ENCODE measurements around the gene NEFH. TPM values are rescaled to one million over a fixed set of nuclear protein-coding genes. Genes with fewer than 3 reads are reported as not detected.

Gene NEFH
- total RNA-seq, 2 experiments from 2014 or later = not detected

GRCh38 chr22:29459773-29460172, 20.2 kb upstream of the NEFH start:
- BruUV-seq (replicated peaks) = no TSS peak

GRCh38 chr22:29461263-29461662, 18.8 kb upstream of the NEFH start:
- BruUV-seq (replicated peaks) = no TSS peak
- Histone ChIP-seq H2AFZ (ENCODE audit: low read length) (no peak overlapping the region), H3K27ac (ENCODE audit: low read depth, low read length, poor library complexity, severe bottlenecking) (no peak overlapping the region), H3K79me2 (ENCODE audit: insufficient read depth, low read depth, low read length) (no peaks in the 10 kb centered on the region), H3K4me2 (ENCODE audit: low read length) (no peak overlapping the region), H3K4me3 (ENCODE audit: low read depth, low read length, poor library complexity, severe bottlenecking) (no peak overlapping the region), H3K4me1 (ENCODE audit: insufficient read depth, low read length, poor library complexity, severe bottlenecking) (no peaks in the 10 kb centered on the region), H4K20me1 (ENCODE audit: insufficient read depth, low read length) (no peaks in the 10 kb centered on the region), H3K9me3 (ENCODE audit: low read length) (no peaks in the 10 kb centered on the region), H3K36me3 (ENCODE audit: insufficient read depth, low read length) (no peaks in the 10 kb centered on the region), H3K9me2 (ENCODE audit: insufficient read depth, low read length) (no peaks in the 10 kb centered on the region)
- TF ChIP-seq EZH2phosphoT487 (IDR thresholded peaks at IDR 0.05; ENCODE audit: borderline replicate concordance, low read depth, low read length) = no peak
- no peak for TF ChIP-seq CTCF (conservative IDR thresholded peaks at IDR 0.05; ENCODE audit: low read length)
- CTCF ChIA-PET (ENCODE audit: unreplicated experiment) = no interaction called here
- no peak for DNase-seq (ENCODE audit: low spot score)
- POLR2A ChIA-PET = no interaction called here
- intact Hi-C loops (cut with micrococcal nuclease; ENCODE audit: unreplicated experiment) = no loop called here

More at GRCh38 chr22:29459773-29460172, 20.2 kb upstream of the NEFH start:
- H3K27ac ChIP-seq (ENCODE audit: low read depth, low read length, poor library complexity, severe bottlenecking) = no peak overlapping the region
- H3K4me1 ChIP-seq (ENCODE audit: insufficient read depth, low read length, poor library complexity, severe bottlenecking) = no peaks in the 10 kb centered on the region
- H3K79me2 ChIP-seq (ENCODE audit: insufficient read depth, low read depth, low read length) = no peaks in the 10 kb centered on the region
- ChIA-PET POLR2A (no interaction called here), CTCF (ENCODE audit: unreplicated experiment) (no interaction called here)
- H3K4me3 ChIP-seq (ENCODE audit: low read depth, low read length, poor library complexity, severe bottlenecking) = no peak overlapping the region
- H3K4me2 ChIP-seq (ENCODE audit: low read length) = no peak overlapping the region
- no peaks in the 10 kb centered on the region for H3K9me3 ChIP-seq (ENCODE audit: low read length)
- no peaks in the 10 kb centered on the region for H4K20me1 ChIP-seq (ENCODE audit: insufficient read depth, low read length)
- no peaks in the 10 kb centered on the region for H3K9me2 ChIP-seq (ENCODE audit: insufficient read depth, low read length)
- no peak overlapping the region for H2AFZ ChIP-seq (ENCODE audit: low read length)
- TF ChIP-seq EZH2phosphoT487 (IDR thresholded peaks at IDR 0.05; ENCODE audit: borderline replicate concordance, low read depth, low read length) (no peak), CTCF (conservative IDR thresholded peaks at IDR 0.05; ENCODE audit: low read length) (no peak)
- intact Hi-C loops (cut with micrococcal nuclease; ENCODE audit: unreplicated experiment) = no loop called here
- no peak for DNase-seq (ENCODE audit: low spot score)
- H3K36me3 ChIP-seq (ENCODE audit: insufficient read depth, low read length) = no peaks in the 10 kb centered on the region

- no peaks in the 10 kb centered on the region for H3K9me3 ChIP-seq (ENCODE audit: low read length)
- H3K4me1 ChIP-seq (ENCODE audit: insufficient read depth, low read length, poor library complexity, severe bottlenecking) = no peaks in the 10 kb centered on the region
- ChIA-PET POLR2A (interaction anchor here (0.6 kb wide), 1 partner anchor 10 kb away, joined by 4 read pairs; no protein-coding TSS in a partner anchor), CTCF (ENCODE audit: unreplicated experiment) (no interaction called here)
- H3K9me2 ChIP-seq (ENCODE audit: insufficient read depth, low read length) = no peaks in the 10 kb centered on the region
- H4K20me1 ChIP-seq (ENCODE audit: insufficient read depth, low read length) = no peaks in the 10 kb centered on the region
- no peaks in the 10 kb centered on the region for H3K36me3 ChIP-seq (ENCODE audit: insufficient read depth, low read length)
- no peak for DNase-seq (ENCODE audit: low spot score)
- intact Hi-C loops (cut with micrococcal nuclease; ENCODE audit: unreplicated experiment) = no loop called here
- H3K79me2 ChIP-seq (ENCODE audit: insufficient read depth, low read depth, low read length) = no peaks in the 10 kb centered on the region
- no peak overlapping the region for H2AFZ ChIP-seq (ENCODE audit: low read length)
- H3K4me3 ChIP-seq (ENCODE audit: low read depth, low read length, poor library complexity, severe bottlenecking) = no peak overlapping the region
- H3K27ac ChIP-seq (ENCODE audit: low read depth, low read length, poor library complexity, severe bottlenecking) = no peak overlapping the region
- H3K4me2 ChIP-seq (ENCODE audit: low read length) = no peak overlapping the region
- no TSS peak for BruUV-seq (replicated peaks)
- TF ChIP-seq CTCF (conservative IDR thresholded peaks at IDR 0.05; ENCODE audit: low read length) = no peak
These were observed 16.4 kb upstream of the NEFH start for GRCh38 chr22:29463629-29464028.
